ENCODE results near the gene SLC5A11. TPM values are rescaled to one million over a fixed set of nuclear protein-coding genes. Genes with fewer than 3 reads are reported as not detected.

Gene SLC5A11
- total RNA-seq, 1 experiment from 2014 or later = 0.47 TPM

DNA sequence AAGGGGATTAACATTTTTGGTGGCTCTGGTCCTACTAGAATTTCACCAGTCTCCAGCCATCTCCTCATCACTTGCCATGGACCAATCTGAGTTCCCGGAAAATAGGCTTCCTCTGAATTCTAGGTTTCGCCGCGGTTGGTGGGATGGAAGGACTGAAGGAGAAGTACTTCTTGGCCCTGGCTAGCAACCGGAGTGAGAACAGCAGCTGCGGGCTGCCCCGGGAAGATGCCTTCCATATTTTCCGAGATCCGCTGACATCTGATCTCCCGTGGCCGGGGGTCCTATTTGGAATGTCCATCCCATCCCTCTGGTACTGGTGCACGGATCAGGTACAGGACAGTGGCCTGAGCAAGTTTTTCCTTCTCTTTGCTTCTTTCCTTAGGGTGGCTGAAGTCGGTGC, 45.0 kb downstream of the SLC5A11 start:
- ChIA-PET RAD21 (ENCODE audit: low non-redundant PET in 1 of 2, low total read pairs in 2 of 2, uncharacterized antibody in 2 of 2, unreplicated experiment in 2 of 2) (no interaction called here), CTCF (interaction anchor here (1.2 kb wide), 1 partner anchor 15 kb away, joined by 4 read pairs; no protein-coding TSS in a partner anchor), POLR2A (no interaction called here)
- H3K4me1 ChIP-seq (ENCODE audit: control insufficient read depth in 1 of 2, insufficient read depth in 2 of 2, low read length in 2 of 2) = no peaks in the 10 kb centered on the region
- intact Hi-C loops (cut with micrococcal nuclease) = no loop called here
- no peak overlapping the region for H3K9ac ChIP-seq (ENCODE audit: low read length)
- H2AFZ ChIP-seq (ENCODE audit: low read depth, low read length, poor library complexity, severe bottlenecking) = no peak overlapping the region
- no peaks in the 10 kb centered on the region for H3K79me2 ChIP-seq (ENCODE audit: insufficient read depth, low read length)
- no peak for DNase-seq (ENCODE audit: low read depth, low spot score)
- H3K4me3 ChIP-seq (replicated peaks in 1 of 2; ENCODE audit: low read depth in 1 of 2, low read length in 2 of 2) = no peak overlapping the region
- no TSS peak for BruUV-seq (replicated peaks)
- H3K4me2 ChIP-seq (ENCODE audit: low read length) = no peak overlapping the region
- no peaks in the 10 kb centered on the region for H3K36me3 ChIP-seq (ENCODE audit: control insufficient read depth in 1 of 2, insufficient read depth in 2 of 2, low read length in 2 of 2)
- H3K27ac ChIP-seq (ENCODE audit: low read depth, low read length) = no peak overlapping the region
- no peaks in the 10 kb centered on the region for H3K9me3 ChIP-seq (ENCODE audit: control insufficient read depth in 1 of 2, insufficient read depth in 1 of 2, low read depth in 1 of 2, low read length in 2 of 2)
- no peak for ATAC-seq
- TF ChIP-seq SIN3A (IDR thresholded peaks at IDR 0.05; ENCODE audit: low read depth) (no peak), POLR2AphosphoS5 (IDR thresholded peaks at IDR 0.05; ENCODE audit: low read depth, low read length) (no peak), EGR1 (IDR thresholded peaks at IDR 0.05; ENCODE audit: low read depth) (no peak)
- TF ChIP-seq, protein P1, sequence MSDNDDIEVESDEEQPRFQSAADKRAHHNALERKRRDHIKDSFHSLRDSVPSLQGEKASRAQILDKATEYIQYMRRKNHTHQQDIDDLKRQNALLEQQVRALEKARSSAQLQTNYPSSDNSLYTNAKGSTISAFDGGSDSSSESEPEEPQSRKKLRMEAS (IDR thresholded peaks at IDR 0.05) = no peak
- TF ChIP-seq, protein P2, sequence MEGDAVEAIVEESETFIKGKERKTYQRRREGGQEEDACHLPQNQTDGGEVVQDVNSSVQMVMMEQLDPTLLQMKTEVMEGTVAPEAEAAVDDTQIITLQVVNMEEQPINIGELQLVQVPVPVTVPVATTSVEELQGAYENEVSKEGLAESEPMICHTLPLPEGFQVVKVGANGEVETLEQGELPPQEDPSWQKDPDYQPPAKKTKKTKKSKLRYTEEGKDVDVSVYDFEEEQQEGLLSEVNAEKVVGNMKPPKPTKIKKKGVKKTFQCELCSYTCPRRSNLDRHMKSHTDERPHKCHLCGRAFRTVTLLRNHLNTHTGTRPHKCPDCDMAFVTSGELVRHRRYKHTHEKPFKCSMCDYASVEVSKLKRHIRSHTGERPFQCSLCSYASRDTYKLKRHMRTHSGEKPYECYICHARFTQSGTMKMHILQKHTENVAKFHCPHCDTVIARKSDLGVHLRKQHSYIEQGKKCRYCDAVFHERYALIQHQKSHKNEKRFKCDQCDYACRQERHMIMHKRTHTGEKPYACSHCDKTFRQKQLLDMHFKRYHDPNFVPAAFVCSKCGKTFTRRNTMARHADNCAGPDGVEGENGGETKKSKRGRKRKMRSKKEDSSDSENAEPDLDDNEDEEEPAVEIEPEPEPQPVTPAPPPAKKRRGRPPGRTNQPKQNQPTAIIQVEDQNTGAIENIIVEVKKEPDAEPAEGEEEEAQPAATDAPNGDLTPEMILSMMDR (IDR thresholded peaks at IDR 0.05 in 2 of 3, conservative IDR thresholded peaks at IDR 0.05 in 1 of 3; ENCODE audit: borderline replicate concordance in 1 of 3, insufficient read depth in 1 of 3, low read depth in 2 of 3, low read length in 2 of 3) = no peak
- no peaks in the 10 kb centered on the region for H3K9me2 ChIP-seq (ENCODE audit: insufficient read depth)
- H4K20me1 ChIP-seq (ENCODE audit: insufficient read depth) = no peaks in the 10 kb centered on the region
- H3K27me3 ChIP-seq (ENCODE audit: insufficient read depth, low read length) = no peaks in the 10 kb centered on the region

DNA sequence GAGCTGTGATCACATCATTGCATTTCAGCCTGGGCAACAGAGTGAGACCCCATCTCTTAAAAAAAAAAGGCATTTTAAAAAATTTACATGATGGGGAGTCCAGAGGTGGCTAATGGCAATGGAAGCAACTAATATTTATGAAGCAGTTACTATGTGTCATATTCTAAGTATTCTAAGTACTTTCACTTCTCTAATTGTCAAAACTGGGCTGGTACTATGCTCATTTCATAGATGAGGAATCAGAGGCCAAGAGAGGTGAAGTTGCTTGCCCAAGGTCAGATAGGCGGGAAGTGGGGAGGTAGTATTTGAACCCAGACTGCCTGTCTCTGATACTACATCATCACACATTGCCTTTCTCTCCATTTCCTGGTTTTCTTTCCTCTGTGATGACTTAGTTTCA, 50.7 kb downstream of the SLC5A11 start:
- no peak overlapping the region for H3K4me2 ChIP-seq (ENCODE audit: low read length)
- no peak for ATAC-seq
- H4K20me1 ChIP-seq (ENCODE audit: insufficient read depth) = no peaks in the 10 kb centered on the region
- no peak overlapping the region for H3K27ac ChIP-seq (ENCODE audit: low read depth, low read length)
- H3K9ac ChIP-seq (ENCODE audit: low read length) = no peak overlapping the region
- BruUV-seq (replicated peaks) = no TSS peak
- H3K4me1 ChIP-seq (ENCODE audit: control insufficient read depth in 1 of 2, insufficient read depth in 2 of 2, low read length in 2 of 2) = no peaks in the 10 kb centered on the region
- POLR2A ChIA-PET = no interaction called here
- TF ChIP-seq RAD21 (IDR thresholded peaks at IDR 0.05; ENCODE audit: low read depth) (no peak), SIN3A (IDR thresholded peaks at IDR 0.05; ENCODE audit: low read depth) (no peak), CBX3 (IDR thresholded peaks at IDR 0.05; ENCODE audit: low read depth) (no peak), SRF (IDR thresholded peaks at IDR 0.05; ENCODE audit: low read depth) (no peak), ELF1 (IDR thresholded peaks at IDR 0.05; ENCODE audit: borderline replicate concordance, low read depth) (no peak), EGR1 (IDR thresholded peaks at IDR 0.05; ENCODE audit: low read depth) (no peak), TCF7L2 (IDR thresholded peaks at IDR 0.05; ENCODE audit: borderline replicate concordance, extremely low read depth, insufficient read depth, insufficient read length) (no peak), EZH2phosphoT487 (IDR thresholded peaks at IDR 0.05; ENCODE audit: borderline replicate concordance) (no peak), FOSL1 (IDR thresholded peaks at IDR 0.05; ENCODE audit: low read depth) (no peak), ZNF274 (IDR thresholded peaks at IDR 0.05; ENCODE audit: low read depth, low read length) (no peak), YY1 (IDR thresholded peaks at IDR 0.05; ENCODE audit: extremely low read depth, insufficient replicate concordance, low read depth, low read length) (no peak), POLR2AphosphoS5 (IDR thresholded peaks at IDR 0.05; ENCODE audit: low read depth, low read length) (no peak)
- TF ChIP-seq, protein P3, sequence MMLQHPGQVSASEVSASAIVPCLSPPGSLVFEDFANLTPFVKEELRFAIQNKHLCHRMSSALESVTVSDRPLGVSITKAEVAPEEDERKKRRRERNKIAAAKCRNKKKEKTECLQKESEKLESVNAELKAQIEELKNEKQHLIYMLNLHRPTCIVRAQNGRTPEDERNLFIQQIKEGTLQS (IDR thresholded peaks at IDR 0.05) = no peak
- DNase-seq (ENCODE audit: low read depth, low spot score) = no peak
- H3K9me2 ChIP-seq (ENCODE audit: insufficient read depth) = no peaks in the 10 kb centered on the region
- no peak overlapping the region for H3K4me3 ChIP-seq (replicated peaks in 1 of 2; ENCODE audit: low read depth in 1 of 2, low read length in 2 of 2)
- no peaks in the 10 kb centered on the region for H3K79me2 ChIP-seq (ENCODE audit: insufficient read depth, low read length)
- H3K36me3 ChIP-seq (ENCODE audit: control insufficient read depth in 1 of 2, insufficient read depth in 2 of 2, low read length in 2 of 2) = no peaks in the 10 kb centered on the region
- CTCF ChIA-PET = interaction anchor here (1.0 kb wide), 1 partner anchor 10 kb away, joined by 3 read pairs; no protein-coding TSS in a partner anchor
- no peaks in the 10 kb centered on the region for H3K9me3 ChIP-seq (ENCODE audit: control insufficient read depth in 1 of 2, insufficient read depth in 1 of 2, low read depth in 1 of 2, low read length in 2 of 2)
- intact Hi-C loops (cut with micrococcal nuclease) = no loop called here
- H3K27me3 ChIP-seq (ENCODE audit: insufficient read depth, low read length) = no peaks in the 10 kb centered on the region
- RAD21 ChIA-PET (ENCODE audit: low non-redundant PET in 1 of 2, low total read pairs in 2 of 2, uncharacterized antibody in 2 of 2, unreplicated experiment in 2 of 2) = no interaction called here
- no peak overlapping the region for H2AFZ ChIP-seq (ENCODE audit: low read depth, low read length, poor library complexity, severe bottlenecking)

Measured in HCT116 (cell line).